Endothelial cell of umbilical vein (primary cell): Measurements from ENCODE around the gene ALOX5AP. TPM values are rescaled to one million over a fixed set of nuclear protein-coding genes. Genes with fewer than 3 reads are reported as not detected.

Experiments used
- BruUV-seq: library from RNA; stranded (reverse); fragments of 400-500 nt; replicated peaks from 2 replicates; lab custom pipeline; 2021; lab: Mats Ljungman, UMichigan
- CTCF ChIA-PET: fragments of 300-600, 350-600 bp; sonication (Branson Sonifier 250); formaldehyde crosslinking; loops from one replicate; lab custom pipeline; 2021; ENCODE audit warnings: antibody characterized with exemption, inconsistent platforms; lab: Charles Lee
- POLR2A ChIA-PET: fragments of 300-600, 350-600 bp; sonication (Branson Sonifier 250); formaldehyde crosslinking; loops from one replicate; lab custom pipeline; 2021; ENCODE audit warnings: antibody characterized with exemption, inconsistent platforms; lab: Charles Lee
- DNase-seq: peaks from one replicate; pipeline ENCODE4 v3.0.0-alpha.2; 2011; ENCODE audit warnings: low read depth, low spot score
- FAIRE-seq: peaks from 2 replicates; lab custom pipeline; 2011; peaks lifted over from hg19 to GRCh38; lab: Jason Lieb, UNC
- H2AFZ ChIP-seq: 2 replicates; pipeline ENCODE4 v1.6.0; 2012; ENCODE audit warnings: low read depth, low read length, control low read depth, inconsistent platforms
- H3K27ac ChIP-seq: 2 replicates; pipeline ENCODE4 v1.5.1; 2011; ENCODE audit warnings: low read depth, mild to moderate bottlenecking, control low read depth, low read length, moderate library complexity; ENCODE audit not compliant: insufficient read depth
- H3K27me3 ChIP-seq, 2 experiments: 2 replicates each; pipeline versions ENCODE4 v1.6.0 to v1.6.1; 2011; ENCODE audit warnings: low read length in 2 of 2, mixed read lengths in 1 of 2; ENCODE audit not compliant: control insufficient read depth in 2 of 2, insufficient read depth in 2 of 2
- H3K36me3 ChIP-seq, 2 experiments: 2 replicates in 1 of 2; 3 replicates in 1 of 2; pipeline ENCODE4 v1.5.1; 2011; ENCODE audit warnings: low read length in 2 of 2, mild to moderate bottlenecking in 1 of 2, moderate library complexity in 1 of 2; ENCODE audit not compliant: control insufficient read depth in 2 of 2, insufficient read depth in 2 of 2; ENCODE audit errors: extremely low read depth in 1 of 2
- H3K4me1 ChIP-seq: 3 replicates; pipeline ENCODE4 v1.5.1; 2011; ENCODE audit warnings: mild to moderate bottlenecking, low read length; ENCODE audit not compliant: control insufficient read depth, insufficient read depth; ENCODE audit errors: extremely low read depth
- H3K4me2 ChIP-seq: 2 replicates; pipeline ENCODE4 v1.6.1; 2011; ENCODE audit warnings: low read length, control low read depth, mixed read lengths; ENCODE audit not compliant: insufficient read depth
- H3K4me3 ChIP-seq, 3 experiments: fragments of 200-600 bp in 1 of 3; sonication (generic), shearing (Covaris generic) in 1 of 3; replicated peaks in 1 of 3; 2 replicates each; pipeline ENCODE4 v1.5.1; 2011 to 2016; ENCODE audit warnings: control low read depth in 3 of 3, low read length in 3 of 3, mild to moderate bottlenecking in 2 of 3, inconsistent platforms in 1 of 3, low read depth in 1 of 3, moderate library complexity in 1 of 3; ENCODE audit not compliant: insufficient read depth in 1 of 3
- H3K79me2 ChIP-seq: 2 replicates; pipeline ENCODE4 v1.6.0; 2012; ENCODE audit warnings: low read length, inconsistent platforms; ENCODE audit not compliant: control insufficient read depth, insufficient read depth
- H3K9ac ChIP-seq: replicated peaks from 2 replicates; pipeline ENCODE3; 2011; ENCODE audit warnings: low read length, control low read depth; ENCODE audit not compliant: insufficient read depth; ENCODE audit errors: extremely low read depth
- H3K9me1 ChIP-seq: replicated peaks from 3 replicates; pipeline ENCODE4 v1.6.0; 2011; ENCODE audit warnings: mild to moderate bottlenecking, low read length; ENCODE audit not compliant: control insufficient read depth, insufficient read depth; ENCODE audit errors: extremely low read depth
- H3K9me3 ChIP-seq: replicated peaks from 2 replicates; pipeline ENCODE4 v1.5.1; 2012; ENCODE audit warnings: low read length, inconsistent platforms; ENCODE audit not compliant: control insufficient read depth, insufficient read depth
- H4K20me1 ChIP-seq: replicated peaks from 2 replicates; pipeline ENCODE3; 2011; ENCODE audit warnings: mild to moderate bottlenecking, low read length; ENCODE audit not compliant: control insufficient read depth, insufficient read depth; ENCODE audit errors: extremely low read depth
- CTCF ChIP-seq, 2 donors: IDR thresholded peaks; 1 replicate in 1 of 2; 2 replicates in 1 of 2; pipeline ENCODE4 v1.5.1; 2011; ENCODE audit warnings: low read length in 2 of 2, mild to moderate bottlenecking in 2 of 2, moderate library complexity in 2 of 2, control low read depth in 1 of 2, inconsistent platforms in 1 of 2, low read depth in 1 of 2; ENCODE audit not compliant: insufficient read depth in 1 of 2; ENCODE audit errors: extremely low read depth in 1 of 2
- EZH2 ChIP-seq: IDR thresholded peaks from 2 replicates; pipeline ENCODE4 v1.6.1; 2012; ENCODE audit warnings: borderline replicate concordance, low read depth, mild to moderate bottlenecking, moderate library complexity, low read length, inconsistent platforms; ENCODE audit not compliant: severe bottlenecking
- FOS ChIP-seq: IDR thresholded peaks from 2 replicates; pipeline ENCODE4 v1.6.1; 2011; ENCODE audit warnings: mild to moderate bottlenecking, low read length, moderate library complexity, borderline replicate concordance; ENCODE audit not compliant: insufficient read depth
- GATA2 ChIP-seq: IDR thresholded peaks from 2 replicates; pipeline ENCODE4 v1.7.0; 2011; ENCODE audit warnings: low read depth, mild to moderate bottlenecking, moderate library complexity, mixed read lengths, low read length; ENCODE audit not compliant: insufficient read length, insufficient read depth
- JUN ChIP-seq: IDR thresholded peaks from 2 replicates; pipeline ENCODE4 v1.6.1; 2011; ENCODE audit warnings: borderline replicate concordance, low read depth; ENCODE audit not compliant: insufficient read length, insufficient read depth
- MAX ChIP-seq: IDR thresholded peaks from 2 replicates; pipeline ENCODE4 v1.6.1; 2011; ENCODE audit not compliant: insufficient read depth, insufficient read length
- MYC ChIP-seq: IDR thresholded peaks from one replicate; pipeline ENCODE4 v1.6.1; 2011; ENCODE audit warnings: mild to moderate bottlenecking, low read depth, low read length
- POLR2A ChIP-seq: IDR thresholded peaks from 2 replicates; pipeline ENCODE4 v1.6.1; 2012; ENCODE audit warnings: low read depth, mild to moderate bottlenecking, control low read depth, low read length
- POLR2AphosphoS5 ChIP-seq: IDR thresholded peaks from 2 replicates; pipeline ENCODE4 v1.6.1; 2012; ENCODE audit warnings: low read depth, mild to moderate bottlenecking, control low read depth, low read length, moderate library complexity; ENCODE audit not compliant: insufficient read depth
- dilution Hi-C: fragments of 300-500 bp; cut with MboI; formaldehyde crosslinking; loops from one replicate; pipeline ENCODE4 v1.15.0; 2019; ENCODE audit warnings: low sequenced_read_pairs; ENCODE audit not compliant: extremely low pct_ligation_motif_present
- intact Hi-C: fragments of 100-400 bp; cut with micrococcal nuclease; formaldehyde crosslinking; loops from one replicate; pipeline ENCODE4 v1.10.0; 2022
- polyA plus RNA-seq, 4 experiments: library from polyadenylated mRNA; depleted of rRNA in 3 of 4; stranded (reverse) in 3 of 4; unstranded in 1 of 4; fragments of >200 nt; gene quantifications; 2 replicates each; pipeline versions ENCODE4 v1.2.1 to v1.2.3, GENCODE V29; 2011 to 2012; ENCODE audit warnings: missing spikeins in 1 of 4
- total RNA-seq: library from RNA; stranded (reverse); gene quantifications from 2 replicates; pipeline ENCODE4 v1.2.3, GENCODE V29; 2021

The ALOX5AP gene
- total and polyA plus RNA-seq, 2 donors (not counting 3 experiments of a cell fraction or from before 2014, with no cell fraction given): 1.8 TPM; not detected in 1

GRCh38 chr13:30737511-30738337 is 2.4 kb downstream of the ALOX5AP start:
- H3K27ac ChIP-seq: no peak overlapping the region
- POLR2A ChIA-PET: interaction anchor here (0.6 kb wide), 1 partner anchor 1062 kb away, joined by 4 read pairs; no protein-coding TSS in a partner anchor
- no peak overlapping the region for H3K4me3 ChIP-seq
- CTCF ChIA-PET: interaction anchor here (0.7 to 1.2 kb wide), 5 partner anchors 12 to 307 kb away, joined by 3 to 7 read pairs (median 5); no protein-coding TSS in a partner anchor
- dilution Hi-C loops: no loop called here
- H3K9ac ChIP-seq: no peak overlapping the region
- H3K4me2 ChIP-seq: no peak overlapping the region
- no peak overlapping the region for H2AFZ ChIP-seq
- intact Hi-C loops: no loop called here
- H3K36me3 ChIP-seq: no peaks in the 10 kb centered on the region
- FAIRE-seq (no peak), DNase-seq (no peak)
- no peaks in the 10 kb centered on the region for H3K9me3 ChIP-seq
- peaks cover 29% of the 10 kb centered on the region for H3K4me1 ChIP-seq
- no peaks in the 10 kb centered on the region for H4K20me1 ChIP-seq
- H3K79me2 ChIP-seq: no peaks in the 10 kb centered on the region
- no peaks in the 10 kb centered on the region for H3K27me3 ChIP-seq
- TF ChIP-seq EZH2: no peak
- no peak for TF ChIP-seq GATA2
- TF ChIP-seq POLR2AphosphoS5: no peak
- no TSS peak for BruUV-seq
- H3K9me1 ChIP-seq: no peaks in the 10 kb centered on the region

GRCh38 chr13:30738526-30739236 is 3.3 kb downstream of the ALOX5AP start:
- peak; percentile 50 for DNase-seq
- Histone ChIP-seq H3K79me2 (no peaks in the 10 kb centered on the region), H3K4me2 (no peak overlapping the region), H3K9me3 (no peaks in the 10 kb centered on the region), H3K4me3 (no peak overlapping the region), H3K36me3 (no peaks in the 10 kb centered on the region), H3K27ac (no peak overlapping the region), H3K9ac (no peak overlapping the region), H3K27me3 (no peaks in the 10 kb centered on the region), H3K4me1 (peaks cover 37% of the 10 kb centered on the region), H3K9me1 (no peaks in the 10 kb centered on the region), H4K20me1 (no peaks in the 10 kb centered on the region), H2AFZ (peak overlapping the region; percentile 36)
- dilution Hi-C loops: no loop called here
- no peak for TF ChIP-seq JUN
- no peak for TF ChIP-seq EZH2
- TF ChIP-seq POLR2AphosphoS5: no peak
- no peak for TF ChIP-seq POLR2A
- no peak for TF ChIP-seq MAX
- TF ChIP-seq FOS: no peak
- TF ChIP-seq MYC: no peak
- no peak for TF ChIP-seq GATA2
- no peak for TF ChIP-seq CTCF (IDR thresholded peaks at IDR 0.05; ENCODE audit: extremely low read depth in 1 of 2, insufficient read depth in 1 of 2, low read depth in 1 of 2, low read length in 2 of 2)
- intact Hi-C loops: no loop called here
- no peak for FAIRE-seq
- POLR2A ChIA-PET: no interaction called here
- CTCF ChIA-PET: interaction anchor here (0.7 to 2.4 kb wide), 8 partner anchors 9 to 306 kb away, joined by 3 to 12 read pairs (median 4); no protein-coding TSS in a partner anchor
- no TSS peak for BruUV-seq
